Measurements from ENCODE around the gene CNGA1. TPM values are rescaled to one million over a fixed set of nuclear protein-coding genes. Genes with fewer than 3 reads are reported as not detected.

The CNGA1 gene
- total and polyA plus RNA-seq, 4 donors, result 0.75 to 5.5 (median 1.6) TPM; not detected in 1

DNA sequence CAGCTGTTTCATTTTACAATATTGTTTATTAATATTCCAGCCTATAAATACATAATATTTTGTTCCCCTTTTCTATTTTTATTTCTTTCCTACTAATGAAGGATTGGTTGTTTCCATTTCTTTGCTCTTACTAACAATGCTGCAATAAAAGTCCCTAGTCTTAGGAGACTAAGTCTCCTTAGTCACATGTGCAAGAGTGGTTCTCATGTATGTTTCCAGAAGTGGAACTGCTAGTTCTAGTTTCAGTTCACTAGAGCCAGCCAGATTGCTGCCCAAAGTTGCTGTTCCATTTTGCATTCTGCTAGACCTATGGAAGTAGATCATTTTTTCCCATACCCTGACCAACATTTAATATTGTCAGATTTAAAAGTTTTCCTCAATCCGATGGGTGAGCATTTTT is 44.3 kb downstream of the CNGA1 start:
- H3K36me3 ChIP-seq (ENCODE audit: control insufficient read depth in 1 of 2, insufficient read depth in 2 of 2, low read length in 1 of 2), result no peaks in the 10 kb centered on the region

DNA sequence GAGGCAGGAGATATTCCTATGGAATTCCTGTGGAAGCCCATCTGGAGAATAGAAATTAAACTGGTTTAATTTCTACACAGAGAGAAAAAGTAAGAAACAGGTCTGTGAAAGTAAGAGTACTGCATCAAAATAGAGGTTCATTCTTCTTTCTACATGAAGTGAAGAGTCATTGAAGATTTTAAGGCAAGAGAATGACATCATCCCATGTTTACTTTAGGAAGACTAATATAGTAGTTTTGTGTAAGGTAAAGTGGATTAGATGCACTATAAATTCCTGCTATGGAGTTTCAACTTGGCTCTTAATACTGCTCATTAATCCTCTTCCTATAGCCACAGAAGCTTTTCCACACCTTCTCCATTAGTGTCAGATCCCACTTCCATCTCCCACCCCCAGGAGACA is 47.6 kb downstream of the CNGA1 start:
- Histone ChIP-seq H3K4me1 (ENCODE audit: control insufficient read depth in 1 of 2, insufficient read depth in 2 of 2, low read length in 2 of 2) (no peaks in the 10 kb centered on the region), H3K36me3 (ENCODE audit: control insufficient read depth in 1 of 2, insufficient read depth in 2 of 2, low read length in 1 of 2) (no peaks in the 10 kb centered on the region), H3K4me3 (ENCODE audit: low read length in 2 of 2) (no peak overlapping the region), H3K27me3 (ENCODE audit: control insufficient read depth in 1 of 2, insufficient read depth in 2 of 2, low read length in 1 of 2) (no peaks in the 10 kb centered on the region), H3K9me3 (ENCODE audit: control insufficient read depth, low read length) (no peaks in the 10 kb centered on the region), H3K27ac (ENCODE audit: low read depth in 1 of 2, low read length in 2 of 2) (no peak overlapping the region)
- DNase-seq (no peak), ATAC-seq (ENCODE audit: low FRiP score) (no peak)
- intact Hi-C loops (cut with DNase I), result no loop called here

More for the DNA sequence above, 44.3 kb downstream of the CNGA1 start:
- H3K27ac ChIP-seq (ENCODE audit: low read depth in 1 of 2, low read length in 2 of 2), result no peak overlapping the region
- 82 to 89% methylated on average over 1 of the region's 1 CpG for WGBS, 2 donors
- ATAC-seq (ENCODE audit: low FRiP score), result no peak
- no peak overlapping the region for H3K4me3 ChIP-seq (ENCODE audit: low read length in 2 of 2)
- peaks cover 0 to 2% of the 10 kb centered on the region in 2 donors for H3K27me3 ChIP-seq (ENCODE audit: control insufficient read depth in 1 of 2, insufficient read depth in 2 of 2, low read length in 1 of 2)
- no peaks in the 10 kb centered on the region for H3K9me3 ChIP-seq (ENCODE audit: control insufficient read depth, low read length)
- DNase-seq, result no peak
- intact Hi-C loops (cut with DNase I), result no loop called here
- H3K4me1 ChIP-seq (ENCODE audit: control insufficient read depth in 1 of 2, insufficient read depth in 2 of 2, low read length in 2 of 2), result no peaks in the 10 kb centered on the region

DNA sequence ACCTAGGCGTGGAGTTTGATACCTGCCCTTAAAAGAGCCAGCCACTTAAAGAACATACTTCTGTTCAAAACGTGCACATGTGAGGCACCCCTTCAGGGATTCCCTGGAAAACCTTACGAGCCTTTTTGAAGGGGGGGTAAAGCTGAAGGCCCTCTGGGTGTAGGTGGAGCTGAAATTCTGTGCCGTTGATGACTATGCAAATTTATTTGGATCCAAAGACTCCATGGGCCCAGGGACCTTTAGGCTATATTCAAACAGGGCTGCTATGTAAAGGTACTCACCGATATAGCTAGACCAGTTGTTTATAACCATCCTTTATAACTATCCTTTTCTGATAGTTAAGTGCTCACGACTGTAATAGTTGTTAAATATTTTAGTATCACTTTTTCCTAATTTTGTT is 61.8 kb downstream of the CNGA1 start:
- Histone ChIP-seq H3K27ac (ENCODE audit: low read depth in 1 of 2, low read length in 2 of 2) (no peak overlapping the region), H3K36me3 (ENCODE audit: control insufficient read depth in 1 of 2, insufficient read depth in 2 of 2, low read length in 1 of 2) (no peaks in the 10 kb centered on the region), H3K27me3 (ENCODE audit: control insufficient read depth in 1 of 2, insufficient read depth in 2 of 2, low read length in 1 of 2) (no peaks in the 10 kb centered on the region), H3K9me3 (ENCODE audit: control insufficient read depth, low read length) (peaks cover 1% of the 10 kb centered on the region), H3K4me3 (ENCODE audit: low read length in 2 of 2) (no peak overlapping the region), H3K4me1 (ENCODE audit: control insufficient read depth in 1 of 2, insufficient read depth in 2 of 2, low read length in 2 of 2) (no peaks in the 10 kb centered on the region)
- WGBS, 2 donors, result 75 to 77% methylated on average over 6 of the region's 6 CpGs
- ATAC-seq (ENCODE audit: low FRiP score) (no peak), DNase-seq (no peak)
- intact Hi-C loops (cut with DNase I), result no loop called here

DNA sequence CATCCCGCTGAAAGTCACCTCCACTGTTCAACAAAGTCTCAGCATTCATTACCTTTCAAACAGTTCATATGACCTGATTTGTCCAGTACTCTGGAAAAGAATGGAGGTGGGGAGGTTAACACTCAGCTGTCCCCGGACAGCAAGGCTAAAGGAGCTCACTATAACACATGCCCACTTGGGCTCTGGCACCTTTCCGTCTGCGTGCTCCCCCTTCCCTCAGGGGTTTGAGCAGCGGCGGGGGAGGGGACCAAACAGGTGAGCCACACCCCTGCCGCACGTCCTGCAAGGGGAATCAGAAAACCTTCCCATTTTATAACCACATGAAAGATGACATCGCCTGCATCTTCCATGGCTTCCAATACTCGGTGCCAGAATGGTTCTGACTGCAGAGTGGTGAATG is 62.2 kb downstream of the CNGA1 start:
- Histone ChIP-seq H3K36me3 (ENCODE audit: control insufficient read depth in 1 of 2, insufficient read depth in 2 of 2, low read length in 1 of 2) (no peaks in the 10 kb centered on the region), H3K4me3 (ENCODE audit: low read length in 2 of 2) (no peak overlapping the region), H3K4me1 (ENCODE audit: control insufficient read depth in 1 of 2, insufficient read depth in 2 of 2, low read length in 2 of 2) (no peaks in the 10 kb centered on the region), H3K27me3 (ENCODE audit: control insufficient read depth in 1 of 2, insufficient read depth in 2 of 2, low read length in 1 of 2) (no peaks in the 10 kb centered on the region), H3K9me3 (ENCODE audit: control insufficient read depth, low read length) (peaks cover 1% of the 10 kb centered on the region), H3K27ac (ENCODE audit: low read depth in 1 of 2, low read length in 2 of 2) (no peak overlapping the region)
- DNase-seq (no peak), ATAC-seq (ENCODE audit: low FRiP score) (no peak)
- 55 to 59% methylated on average over 10 of the region's 10 CpGs for WGBS, 2 donors
- intact Hi-C loops (cut with DNase I), result no loop called here

DNA sequence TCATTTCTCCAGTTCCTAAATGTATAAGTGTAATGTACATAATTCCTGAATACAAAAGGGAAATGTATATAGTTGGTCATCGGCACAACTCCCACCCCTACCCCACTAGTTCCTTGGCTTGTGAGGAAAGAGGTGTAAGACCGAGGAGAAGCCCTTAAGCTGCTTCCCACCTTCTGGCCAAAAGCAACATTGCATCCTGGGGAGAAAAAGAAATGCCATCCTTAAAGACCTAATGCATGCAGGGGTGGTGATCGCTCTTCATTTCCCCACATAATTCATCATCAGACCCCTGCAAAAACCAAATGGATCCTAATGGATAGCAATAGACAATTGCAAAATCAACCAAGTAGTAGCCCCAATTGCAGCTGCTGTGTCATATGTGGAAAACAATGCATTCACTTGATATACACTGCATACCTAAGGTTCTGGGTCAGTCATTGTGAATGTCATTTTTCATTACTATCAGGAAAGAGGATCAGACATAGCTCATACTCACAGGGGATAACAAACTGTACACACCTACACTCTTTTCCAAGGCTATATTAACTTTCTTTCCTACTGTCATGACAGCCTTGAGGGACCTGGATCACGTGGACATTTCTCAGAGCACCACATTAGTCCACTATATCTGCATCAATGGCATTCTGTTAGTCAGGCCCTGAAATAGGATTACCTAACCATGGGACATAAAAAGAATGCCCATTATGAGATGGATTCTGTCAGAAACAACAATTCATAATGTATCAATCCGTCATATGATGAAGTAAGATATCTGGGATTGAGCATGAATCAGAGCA is 70.4 kb downstream of the CNGA1 start:
- Histone ChIP-seq H3K4me1 (ENCODE audit: control insufficient read depth in 1 of 2, insufficient read depth in 2 of 2, low read length in 2 of 2) (no peaks in the 10 kb centered on the region), H3K4me3 (ENCODE audit: low read length in 2 of 2) (no peak overlapping the region), H3K27me3 (ENCODE audit: control insufficient read depth in 1 of 2, insufficient read depth in 2 of 2, low read length in 1 of 2) (no peaks in the 10 kb centered on the region), H3K9me3 (ENCODE audit: control insufficient read depth, low read length) (peaks cover 1% of the 10 kb centered on the region), H3K27ac (ENCODE audit: low read depth in 1 of 2, low read length in 2 of 2) (no peak overlapping the region), H3K36me3 (ENCODE audit: control insufficient read depth in 1 of 2, insufficient read depth in 2 of 2, low read length in 1 of 2) (no peaks in the 10 kb centered on the region)
- ATAC-seq (ENCODE audit: low FRiP score), result no peak
- intact Hi-C loops (cut with DNase I), result no loop called here
- no peak for DNase-seq
- 81% methylated on average over 5 of the region's 5 CpGs for WGBS, 2 donors

GRCh38 chr4:47942081-47942819 is 74.2 kb downstream of the CNGA1 start:
- no peaks in the 10 kb centered on the region for H3K36me3 ChIP-seq (ENCODE audit: control insufficient read depth in 1 of 2, insufficient read depth in 2 of 2, low read length in 1 of 2)
- no peak overlapping the region for H3K27ac ChIP-seq (ENCODE audit: low read depth in 1 of 2, low read length in 2 of 2)
- no peak for DNase-seq
- intact Hi-C loops (cut with DNase I), result no loop called here
- 67 to 68% methylated on average over 10 of the region's 10 CpGs for WGBS, 2 donors
- ATAC-seq (ENCODE audit: low FRiP score), result no peak
- H3K4me3 ChIP-seq (ENCODE audit: low read length in 2 of 2), result no peak overlapping the region
- no peaks in the 10 kb centered on the region for H3K9me3 ChIP-seq (ENCODE audit: control insufficient read depth, low read length)
- H3K4me1 ChIP-seq (ENCODE audit: control insufficient read depth in 1 of 2, insufficient read depth in 2 of 2, low read length in 2 of 2), result no peaks in the 10 kb centered on the region
- H3K27me3 ChIP-seq (ENCODE audit: control insufficient read depth in 1 of 2, insufficient read depth in 2 of 2, low read length in 1 of 2), result no peaks in the 10 kb centered on the region

DNA sequence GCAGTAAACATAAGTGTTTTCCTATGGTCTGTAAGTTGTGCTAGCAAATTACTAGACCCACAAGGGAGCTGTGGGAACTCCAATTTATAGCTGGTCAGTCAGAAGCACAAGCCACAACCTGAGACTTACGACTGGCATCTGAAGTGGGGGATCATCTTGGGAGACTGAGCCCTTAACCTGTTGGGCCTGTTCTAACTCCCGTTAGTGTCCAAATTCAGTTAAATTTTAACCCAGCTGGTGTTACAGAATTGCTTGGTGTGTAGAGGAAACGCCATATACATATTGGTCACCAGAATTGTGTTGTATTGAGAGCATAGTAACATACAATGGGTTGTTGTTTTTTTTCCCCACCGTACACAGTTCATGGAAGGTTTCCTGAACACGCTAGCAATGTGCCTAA is 77.0 kb downstream of the CNGA1 start:
- H3K4me1 ChIP-seq (ENCODE audit: control insufficient read depth in 1 of 2, insufficient read depth in 2 of 2, low read length in 2 of 2), result no peaks in the 10 kb centered on the region
- intact Hi-C loops (cut with DNase I), result loop anchor here in 1 of 2 donors (10.0 kb wide), 2 partner anchors 145 to 265 kb away; no protein-coding TSS in a partner anchor

DNA sequence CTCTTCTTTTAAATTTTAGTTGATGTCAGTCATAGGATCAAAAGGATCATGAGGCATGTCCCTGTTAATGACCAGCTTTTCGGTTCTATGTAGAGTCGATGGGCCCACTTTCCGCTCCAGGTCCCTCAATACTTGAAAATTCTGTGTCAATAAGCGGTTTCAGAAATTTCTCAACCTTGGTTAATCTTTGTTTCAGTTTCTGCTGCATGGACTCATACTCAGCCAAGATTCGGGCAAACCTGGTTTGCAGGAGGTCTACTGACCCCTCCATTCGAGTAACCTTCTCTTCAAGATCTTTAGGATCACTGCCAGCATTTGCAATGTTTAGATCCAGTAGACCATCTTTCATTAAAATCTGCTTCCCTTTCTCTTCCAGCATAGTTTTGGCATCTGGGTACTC is 80.1 kb downstream of the CNGA1 start:
- DNase-seq (no peak), ATAC-seq (ENCODE audit: low FRiP score) (no peak)
- intact Hi-C loops (cut with DNase I), result loop anchor here in 1 of 2 donors (10.0 kb wide), 2 partner anchors 148 to 262 kb away; no protein-coding TSS in a partner anchor
- no peaks in the 10 kb centered on the region for H3K36me3 ChIP-seq (ENCODE audit: control insufficient read depth in 1 of 2, insufficient read depth in 2 of 2, low read length in 1 of 2)
- H3K27ac ChIP-seq (ENCODE audit: low read depth in 1 of 2, low read length in 2 of 2), result no peak overlapping the region
- H3K4me3 ChIP-seq (ENCODE audit: low read length in 2 of 2), result no peak overlapping the region
- H3K27me3 ChIP-seq (ENCODE audit: control insufficient read depth in 1 of 2, insufficient read depth in 2 of 2, low read length in 1 of 2), result no peaks in the 10 kb centered on the region
- H3K4me1 ChIP-seq (ENCODE audit: control insufficient read depth in 1 of 2, insufficient read depth in 2 of 2, low read length in 2 of 2), result no peaks in the 10 kb centered on the region
- 87 to 90% methylated on average over 6 of the region's 6 CpGs for whole genome bisulfite sequencing, 2 donors
- no peaks in the 10 kb centered on the region for H3K9me3 ChIP-seq (ENCODE audit: control insufficient read depth, low read length)

More for the DNA sequence above, 77.0 kb downstream of the CNGA1 start:
- WGBS, 2 donors, result 85 to 90% methylated on average over 5 of the region's 5 CpGs
- Histone ChIP-seq H3K36me3 (ENCODE audit: control insufficient read depth in 1 of 2, insufficient read depth in 2 of 2, low read length in 1 of 2) (no peaks in the 10 kb centered on the region), H3K9me3 (ENCODE audit: control insufficient read depth, low read length) (no peaks in the 10 kb centered on the region), H3K27me3 (ENCODE audit: control insufficient read depth in 1 of 2, insufficient read depth in 2 of 2, low read length in 1 of 2) (no peaks in the 10 kb centered on the region), H3K4me3 (ENCODE audit: low read length in 2 of 2) (no peak overlapping the region), H3K27ac (ENCODE audit: low read depth in 1 of 2, low read length in 2 of 2) (no peak overlapping the region)
- ATAC-seq (ENCODE audit: low FRiP score) (no peak), DNase-seq (no peak)
